ENCODE results near the gene LYSMD3.

Gene LYSMD3

DNA sequence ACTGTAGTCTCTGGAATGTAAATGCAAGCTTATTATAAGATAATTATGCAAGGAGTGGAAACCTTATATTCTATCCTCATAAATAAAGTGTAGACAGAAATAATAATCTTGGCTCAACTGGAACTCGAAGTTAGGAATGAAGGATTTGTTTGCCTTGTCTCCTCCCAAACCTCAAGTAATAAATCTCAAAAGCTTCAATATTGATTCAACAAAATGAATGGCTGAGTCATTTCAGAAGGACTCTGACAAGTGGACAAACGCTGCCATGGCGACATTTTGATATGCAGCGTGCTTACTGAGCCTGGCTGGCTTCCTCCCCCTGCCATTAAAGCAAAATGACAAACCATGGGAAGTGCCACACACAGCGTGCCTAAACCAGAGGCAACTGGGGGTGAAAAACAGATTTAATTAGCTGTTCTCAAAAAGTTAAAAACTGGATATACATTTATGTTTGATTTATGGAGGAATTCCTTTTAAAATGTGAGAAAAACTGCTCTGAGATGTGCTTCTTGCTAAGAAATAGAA, 18.7 kb upstream of the LYSMD3 start:
- no peak for TF ChIP-seq CTCF (IDR thresholded peaks at IDR 0.05; ENCODE audit: insufficient read depth, low read depth, low read length, missing control alignments)
- no peak overlapping the region for H3K4me3 ChIP-seq (ENCODE audit: low read depth, low read length)
- DNase-seq (ENCODE audit: low read depth) = peak; percentile 57

DNA sequence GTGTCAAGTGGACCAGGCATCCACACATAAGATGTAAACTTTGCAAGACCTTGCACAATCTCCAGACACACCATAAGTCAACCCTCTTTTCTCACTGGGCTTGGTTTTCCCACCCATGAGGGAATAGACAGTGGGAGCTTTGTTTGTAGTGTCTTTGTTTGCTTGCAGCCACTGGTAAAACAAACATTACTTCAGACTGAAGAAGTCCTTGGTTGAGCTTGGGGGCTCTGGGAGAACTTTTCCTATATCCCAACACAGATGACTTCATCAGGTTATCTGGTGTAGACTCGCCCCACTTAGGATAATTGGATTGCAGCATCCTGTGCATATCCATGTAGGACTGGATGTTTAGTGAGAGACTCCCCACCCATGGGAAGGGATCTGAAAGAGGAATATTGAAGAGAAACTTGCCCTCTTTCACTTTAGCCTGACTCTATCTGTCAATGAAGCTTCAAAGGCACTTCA, 17.7 kb upstream of the LYSMD3 start:
- no peak overlapping the region for H3K4me3 ChIP-seq (ENCODE audit: low read depth, low read length)
- no peak for DNase-seq (ENCODE audit: low read depth)

DNA sequence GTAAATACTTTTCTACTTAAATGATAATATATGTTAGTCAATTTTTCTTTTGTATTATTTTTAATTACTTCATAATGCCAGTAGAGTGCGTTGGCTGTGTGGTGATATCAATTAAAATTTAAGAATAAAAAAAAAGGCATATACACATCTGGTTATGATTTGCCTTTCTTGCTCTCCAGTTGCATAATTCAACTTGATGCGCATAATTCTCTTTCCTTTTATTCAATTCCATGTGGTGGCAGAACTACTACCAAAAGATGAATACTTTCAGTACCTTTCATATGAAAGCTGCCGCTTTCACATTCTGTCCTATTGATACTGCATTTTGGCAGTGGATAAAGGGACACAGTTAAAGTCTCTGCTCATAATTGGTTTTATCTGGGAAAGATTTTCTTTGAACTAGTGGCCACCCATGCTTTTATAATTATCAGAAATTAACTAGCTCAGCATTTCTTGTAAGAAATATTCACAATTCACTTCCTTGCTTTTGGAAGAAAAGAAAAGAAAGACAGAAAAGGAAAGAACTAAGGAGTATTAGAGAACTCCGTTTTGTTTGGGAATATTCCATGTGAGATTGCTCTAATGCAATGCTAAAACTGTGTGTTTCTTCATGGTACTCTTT, 16.9 kb upstream of the LYSMD3 start:
- no peak overlapping the region for H3K4me3 ChIP-seq (ENCODE audit: low read depth, low read length)
- TF ChIP-seq CTCF (IDR thresholded peaks at IDR 0.05; ENCODE audit: insufficient read depth, low read depth, low read length, missing control alignments) = no peak
- no peak for DNase-seq (ENCODE audit: low read depth)

More for the DNA sequence above, 17.7 kb upstream of the LYSMD3 start:
- no peak for TF ChIP-seq CTCF (IDR thresholded peaks at IDR 0.05; ENCODE audit: insufficient read depth, low read depth, low read length, missing control alignments)

GRCh38 chr5:90545511-90545910, 16.1 kb upstream of the LYSMD3 start:
- no peak for DNase-seq (ENCODE audit: low read depth)
- H3K4me3 ChIP-seq (ENCODE audit: low read depth, low read length) = no peak overlapping the region
- TF ChIP-seq CTCF (IDR thresholded peaks at IDR 0.05; ENCODE audit: insufficient read depth, low read depth, low read length, missing control alignments) = no peak

DNA sequence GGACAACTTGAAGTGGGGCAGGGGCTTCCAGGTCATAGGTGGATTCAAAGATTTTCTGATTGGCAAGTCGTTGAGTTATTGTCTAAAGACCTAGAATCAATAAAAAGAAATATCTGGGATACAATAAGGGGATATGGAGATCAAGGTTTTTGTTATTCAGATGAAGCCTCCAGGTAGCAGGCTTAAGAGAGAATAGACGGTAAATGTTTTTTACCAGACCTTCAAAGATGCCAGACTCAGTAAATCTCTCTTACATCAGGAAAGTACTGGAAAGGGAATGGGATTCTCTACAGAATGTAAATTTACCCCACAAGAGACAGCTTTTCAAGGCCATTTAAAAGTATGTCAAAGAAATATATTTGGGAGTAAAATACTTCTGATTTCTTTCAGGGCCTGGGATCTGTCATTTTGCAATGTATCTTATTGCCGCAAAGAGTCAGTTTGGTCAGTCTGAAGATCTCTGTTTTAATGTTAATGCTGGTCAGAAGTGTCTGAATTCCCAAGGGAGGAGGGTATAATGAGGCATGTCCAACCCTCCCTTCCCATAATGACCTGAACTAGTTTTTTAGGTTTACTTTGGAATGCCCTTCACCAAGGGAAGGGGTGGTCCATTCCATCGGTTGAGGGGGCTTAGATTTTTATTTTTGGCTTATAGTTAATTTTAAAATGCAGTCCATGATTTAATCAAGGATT, 13.6 kb upstream of the LYSMD3 start:
- H3K4me3 ChIP-seq (ENCODE audit: low read depth, low read length) = no peak overlapping the region
- DNase-seq (ENCODE audit: low read depth) = no peak
- no peak for TF ChIP-seq CTCF (IDR thresholded peaks at IDR 0.05; ENCODE audit: insufficient read depth, low read depth, low read length, missing control alignments)

DNA sequence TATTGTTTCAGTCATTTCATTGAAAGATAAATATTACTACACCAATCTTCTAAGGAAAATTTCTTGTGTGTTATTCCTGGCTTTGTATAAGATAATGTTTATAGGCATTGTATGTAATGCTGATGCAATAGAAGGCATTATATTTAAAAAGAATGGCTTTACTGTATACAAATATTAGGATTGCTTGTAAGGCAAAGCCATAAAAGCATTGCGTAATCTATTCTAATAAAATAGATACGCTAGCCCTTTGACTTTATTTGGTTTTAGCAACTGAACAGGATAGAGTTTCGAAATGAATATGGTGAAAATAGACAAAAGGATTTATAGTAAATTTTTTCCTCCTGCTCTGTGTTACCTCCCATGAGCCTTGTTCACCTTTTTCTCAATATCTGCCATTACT, 5.5 kb upstream of the LYSMD3 start:
- no peak overlapping the region for H3K4me3 ChIP-seq (ENCODE audit: low read depth, low read length)
- TF ChIP-seq CTCF (IDR thresholded peaks at IDR 0.05; ENCODE audit: insufficient read depth, low read depth, low read length, missing control alignments) = no peak
- no peak for DNase-seq (ENCODE audit: low read depth)
